Stimulated activated CD4-positive, alpha-beta T cell treated with anti-CD3 and anti-CD28 coated beads, Interleukin-15, amount 100 ng/mL, for 48 hours (primary cell): Measurements from ENCODE around the gene C1orf115.
"Not testable (repeated sequence)": the region's sequence is repeated elsewhere in the genome, so short reads cannot be mapped to it uniquely, and the experiment has no call there.

ENCODE experiments used
- DNase-seq, 2 donors: peaks; one replicate each; pipeline ENCODE4 v3.0.0-alpha.2; 2020; ENCODE audit warnings: low read depth in 2 of 2

Gene C1orf115

DNA sequence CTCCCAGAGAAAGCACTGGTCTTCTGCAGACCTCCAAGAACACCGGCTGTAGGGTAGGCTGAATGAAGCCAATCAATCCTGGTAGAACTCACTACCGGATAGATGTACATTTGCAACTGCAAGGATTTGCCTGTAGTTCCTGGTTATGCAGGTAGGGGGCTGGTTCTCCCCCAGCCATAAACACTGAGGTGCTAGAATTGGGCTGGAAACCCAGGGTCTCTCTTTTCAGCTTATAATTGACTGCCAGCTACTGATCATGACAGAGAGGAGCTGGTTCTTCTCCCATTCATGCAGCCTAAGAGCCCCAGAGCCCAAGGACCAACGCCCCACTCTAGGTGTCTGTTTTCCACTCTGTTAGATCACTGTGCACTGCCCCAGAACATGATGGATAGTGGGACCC is 36.5 kb downstream of the C1orf115 start:
- DNase-seq, result no peak

DNA sequence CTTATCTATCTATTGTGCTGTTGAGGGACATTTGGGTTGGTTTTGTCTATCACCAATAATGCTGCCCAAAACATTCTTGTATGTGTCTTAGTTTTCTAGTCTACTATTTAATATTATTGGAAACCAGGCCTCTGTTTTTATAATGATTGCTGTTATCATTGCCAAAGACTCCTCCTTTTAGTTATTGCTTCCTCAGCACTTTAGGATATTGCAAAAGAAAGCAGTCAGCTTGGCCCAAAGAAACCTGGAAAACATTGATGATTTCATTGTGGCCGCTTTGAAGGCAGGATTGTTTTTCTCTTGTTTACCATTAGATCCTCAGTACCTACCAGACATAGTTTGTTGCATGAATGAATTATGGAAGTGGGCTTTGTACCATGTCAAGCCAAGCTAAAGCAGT is 37.4 kb downstream of the C1orf115 start:
- DNase-seq, result no peak

DNA sequence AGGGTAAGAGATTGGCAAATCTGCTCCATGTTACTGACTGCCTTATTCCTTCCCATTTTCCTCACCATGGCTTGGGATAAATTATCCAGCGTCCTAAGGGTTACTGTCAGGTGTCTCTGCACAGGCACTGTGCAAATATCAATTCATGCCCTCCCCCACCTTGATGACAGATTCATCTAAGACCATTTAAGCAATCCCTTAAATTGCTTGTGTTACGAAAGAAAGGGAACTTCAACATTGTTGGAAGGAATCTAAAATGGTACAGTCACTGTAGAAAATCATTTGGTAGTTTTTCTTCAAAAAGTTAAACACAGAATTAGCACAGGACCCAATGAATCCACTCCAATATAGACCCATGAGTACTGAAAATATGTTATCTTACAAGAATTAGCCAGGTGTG is 40.3 kb downstream of the C1orf115 start:
- no peak for DNase-seq

DNA sequence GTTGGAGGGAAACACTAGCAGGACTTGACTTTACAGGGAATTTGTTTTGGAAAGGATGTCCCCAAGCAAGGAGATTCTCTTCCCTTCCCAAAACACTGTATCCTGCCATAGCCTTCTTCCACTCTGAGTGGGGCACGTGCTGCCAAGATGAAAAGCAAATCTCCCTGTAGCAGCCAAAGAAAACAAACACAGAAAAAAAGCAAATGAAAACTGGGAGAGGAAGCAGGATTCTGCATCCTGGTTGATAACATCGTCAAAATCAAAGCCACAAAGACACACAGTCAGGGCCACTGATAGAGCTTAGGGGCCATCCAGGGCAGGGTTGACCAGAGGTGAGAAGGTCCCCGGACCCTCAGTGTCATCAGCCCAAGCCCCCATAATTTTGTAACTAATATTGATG is 42.0 kb downstream of the C1orf115 start:
- DNase-seq, result no peak

DNA sequence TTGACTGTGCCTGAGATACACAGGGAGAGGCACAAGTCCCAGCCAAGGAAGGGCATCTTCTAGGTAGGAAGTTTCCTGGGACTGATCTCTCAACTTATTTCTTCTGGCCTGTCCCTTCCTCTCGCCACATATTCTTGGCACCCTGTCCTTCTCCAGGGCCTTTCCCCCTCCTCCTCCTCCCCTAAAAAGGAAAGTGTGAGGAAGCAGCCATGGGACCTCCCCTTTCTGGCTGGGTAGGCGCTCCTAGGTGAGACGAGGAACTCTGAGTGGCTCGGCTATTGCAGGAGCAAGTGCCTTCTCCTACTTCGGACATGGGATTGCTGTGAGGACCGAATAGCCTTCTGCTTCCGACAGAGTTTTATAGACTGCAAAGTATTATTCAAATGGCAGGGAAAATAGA is 42.5 kb downstream of the C1orf115 start:
- DNase-seq, result no peak

DNA sequence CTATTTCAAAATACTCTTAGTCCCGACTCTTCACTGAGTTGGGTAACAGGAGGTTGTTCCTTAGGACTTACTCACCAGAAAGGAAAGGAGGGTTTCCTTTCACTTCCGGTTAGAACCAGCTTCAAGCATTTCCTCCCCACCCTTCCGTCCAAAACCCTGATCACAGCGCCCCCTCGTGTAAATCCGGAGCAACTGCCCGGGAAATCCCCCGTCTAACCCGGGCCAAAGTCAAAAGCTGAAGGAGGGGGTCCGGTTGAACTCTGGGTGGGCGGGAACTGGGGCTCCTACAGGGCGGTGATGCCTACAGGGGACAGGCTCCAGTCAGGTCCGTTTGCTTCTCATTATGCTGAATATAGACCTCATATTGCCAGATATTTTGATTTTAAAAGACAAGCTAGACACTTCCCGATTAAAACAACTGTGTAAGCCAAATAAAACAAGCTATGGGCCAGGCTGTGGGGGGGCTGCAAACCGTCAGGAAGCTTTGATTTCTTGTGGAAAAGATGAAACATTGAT is 43.0 kb downstream of the C1orf115 start:
- peak; percentile 61 to 78 for DNase-seq

DNA sequence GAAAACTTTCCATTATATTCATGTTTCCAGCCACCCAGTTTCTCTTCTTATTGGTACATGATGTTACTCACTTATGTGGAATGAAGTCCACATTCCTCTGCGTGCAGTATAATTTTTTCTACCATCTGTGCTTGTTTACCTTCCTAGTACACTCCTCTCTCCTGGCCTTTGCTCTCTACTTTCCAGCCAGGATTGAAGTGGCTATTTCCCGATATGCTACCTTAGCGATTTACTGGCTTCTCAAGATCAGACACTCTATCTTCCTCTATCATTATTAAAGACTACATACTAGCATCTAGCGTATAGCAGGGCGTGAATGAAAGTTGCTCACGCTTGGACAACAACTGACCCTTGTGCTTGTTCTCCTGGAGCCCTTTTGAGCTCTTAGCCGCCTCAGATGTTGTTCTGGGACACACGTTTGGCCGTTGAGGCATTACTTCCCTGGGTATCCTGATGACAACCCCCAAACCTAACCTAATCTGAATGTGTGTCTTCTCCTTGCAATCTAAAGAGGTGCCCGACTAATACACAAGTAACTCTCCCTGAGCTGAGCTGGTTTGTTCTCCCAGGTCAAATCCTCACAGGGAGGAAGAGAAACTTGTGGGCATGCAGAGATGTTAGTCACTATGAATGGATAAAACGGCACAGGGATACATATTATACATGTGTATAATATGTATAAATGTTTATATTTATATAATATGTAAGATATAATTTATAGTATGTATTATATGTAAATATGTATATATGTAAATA is 44.6 kb downstream of the C1orf115 start:
- no peak for DNase-seq

DNA sequence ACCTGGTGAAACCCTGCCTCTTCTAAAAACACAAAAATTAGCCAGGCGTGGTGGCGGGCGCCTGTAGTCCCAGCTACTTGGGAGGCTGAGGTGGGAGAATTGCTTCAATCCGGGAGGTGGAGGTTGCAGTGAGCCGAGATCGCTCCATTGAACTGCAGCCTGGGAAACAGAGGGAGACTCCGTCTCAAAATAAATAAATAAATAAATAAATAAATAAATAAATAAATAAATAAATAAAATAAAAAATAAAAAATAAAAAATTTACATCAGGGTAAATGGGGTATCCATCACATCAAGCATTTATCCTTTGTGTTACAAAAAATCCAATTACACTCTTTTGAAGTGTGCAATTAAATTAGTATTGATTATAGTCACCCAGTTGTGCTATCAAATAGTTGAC is 46.1 kb downstream of the C1orf115 start:
- not testable (repeated sequence) for DNase-seq

DNA sequence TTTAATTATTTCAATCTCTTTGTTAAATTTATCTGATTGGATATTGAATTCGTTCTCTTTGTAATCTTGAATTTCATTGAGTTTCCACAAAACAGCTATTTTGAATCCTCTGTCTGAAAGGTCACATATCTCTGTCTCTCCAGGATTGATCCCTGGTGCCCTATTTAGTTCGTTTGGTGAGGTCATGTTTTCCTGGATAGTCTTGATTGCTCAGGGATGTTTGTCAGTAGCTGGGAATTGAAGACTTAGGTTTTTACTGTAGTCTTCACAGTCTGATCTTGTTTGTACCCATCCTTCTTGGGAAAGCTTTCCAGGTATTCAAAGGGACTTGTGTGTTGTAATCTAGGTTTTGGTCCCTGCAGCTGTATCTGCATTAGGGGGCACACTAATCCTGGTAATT is 51.2 kb downstream of the C1orf115 start:
- no peak for DNase-seq

DNA sequence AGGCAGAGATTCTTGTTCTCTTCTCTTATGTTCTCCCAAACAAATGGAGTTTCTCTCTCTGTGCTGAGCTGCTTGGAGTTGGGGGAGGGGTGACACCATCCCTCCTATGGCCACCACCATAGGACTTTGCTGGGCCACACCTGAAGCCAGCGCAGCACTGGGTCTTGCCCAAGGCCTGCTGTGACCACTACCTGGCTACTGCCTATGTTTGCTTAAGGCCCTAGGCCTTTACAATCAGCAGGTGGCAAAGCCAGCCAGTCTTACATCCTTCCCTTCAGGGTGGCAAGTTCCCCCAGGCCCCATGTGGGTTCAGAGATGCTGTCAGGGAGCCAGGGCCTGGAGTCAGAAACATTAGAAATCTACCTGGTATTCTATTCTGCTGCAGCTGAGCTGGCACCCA is 51.7 kb downstream of the C1orf115 start:
- DNase-seq, result no peak

DNA sequence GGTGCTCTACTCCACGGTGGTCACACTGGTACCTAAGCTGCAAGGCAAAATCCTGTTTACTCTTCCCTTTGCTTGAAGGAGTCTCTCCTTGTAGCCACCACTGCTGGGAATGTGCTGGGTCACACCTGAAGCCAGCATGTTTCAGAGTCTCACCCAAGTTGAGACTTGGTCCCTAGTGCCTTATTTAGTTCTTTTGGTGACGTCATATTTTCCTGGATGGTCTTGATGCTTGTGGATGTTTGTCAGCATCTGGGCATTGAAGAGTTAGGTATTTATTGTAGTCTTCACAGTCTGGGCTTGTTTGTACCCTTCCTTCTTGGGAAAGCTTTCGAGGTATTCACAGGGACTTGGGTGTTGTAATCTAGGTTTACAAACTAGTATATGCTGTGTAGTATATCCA is 52.4 kb downstream of the C1orf115 start:
- DNase-seq, result no peak

DNA sequence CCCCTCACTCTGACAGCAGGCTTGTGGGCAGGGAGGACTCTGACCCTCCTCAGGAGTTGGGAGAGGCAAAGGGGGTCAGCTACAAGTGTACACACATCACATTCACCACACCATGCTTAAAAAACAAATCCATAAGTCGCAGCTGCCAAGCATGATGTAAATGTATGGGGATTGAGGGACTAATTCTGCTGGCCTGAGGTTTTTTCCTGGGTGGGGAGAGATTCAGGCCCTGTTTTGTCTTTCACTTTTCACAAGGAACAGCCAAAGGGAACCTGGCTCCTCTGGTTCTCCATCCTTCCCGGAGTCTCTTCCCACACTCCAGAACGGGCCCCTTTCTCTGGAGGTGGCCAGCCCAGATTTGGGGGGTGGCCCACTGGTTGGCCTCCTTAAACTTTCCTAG is 56.7 kb downstream of the C1orf115 start:
- DNase-seq, result no peak

DNA sequence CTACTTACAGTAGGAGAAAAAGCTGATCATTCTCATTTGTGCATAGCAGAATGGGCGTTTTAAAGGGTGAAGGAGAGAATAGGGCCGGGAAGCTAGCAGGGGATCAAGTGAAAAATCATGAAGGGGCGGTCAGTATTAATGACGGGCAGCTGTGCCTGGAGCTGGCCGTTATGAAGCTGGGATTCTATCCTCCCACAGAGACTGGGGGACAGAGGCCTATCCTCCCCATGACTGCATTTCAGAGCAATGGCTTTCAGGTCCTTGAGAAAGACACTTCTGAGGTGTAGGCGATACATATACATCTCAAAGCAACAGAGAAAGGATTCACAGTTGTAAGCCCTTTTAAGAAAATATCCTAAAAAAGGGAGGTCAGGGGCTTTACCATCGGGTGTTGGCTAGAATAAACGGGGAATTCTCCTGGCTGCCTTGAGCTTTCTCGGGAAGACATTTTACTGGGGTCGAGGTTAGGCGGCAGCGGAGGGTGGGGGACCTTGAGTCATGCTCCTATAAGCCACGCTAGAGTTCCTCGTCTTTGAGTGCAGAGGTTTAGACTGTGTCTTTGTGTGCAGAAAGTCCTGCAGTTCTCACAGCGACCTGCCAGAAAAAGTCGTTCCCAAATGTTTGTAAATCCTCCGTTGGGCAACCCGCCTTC is 57.4 kb downstream of the C1orf115 start:
- DNase-seq, result no peak

DNA sequence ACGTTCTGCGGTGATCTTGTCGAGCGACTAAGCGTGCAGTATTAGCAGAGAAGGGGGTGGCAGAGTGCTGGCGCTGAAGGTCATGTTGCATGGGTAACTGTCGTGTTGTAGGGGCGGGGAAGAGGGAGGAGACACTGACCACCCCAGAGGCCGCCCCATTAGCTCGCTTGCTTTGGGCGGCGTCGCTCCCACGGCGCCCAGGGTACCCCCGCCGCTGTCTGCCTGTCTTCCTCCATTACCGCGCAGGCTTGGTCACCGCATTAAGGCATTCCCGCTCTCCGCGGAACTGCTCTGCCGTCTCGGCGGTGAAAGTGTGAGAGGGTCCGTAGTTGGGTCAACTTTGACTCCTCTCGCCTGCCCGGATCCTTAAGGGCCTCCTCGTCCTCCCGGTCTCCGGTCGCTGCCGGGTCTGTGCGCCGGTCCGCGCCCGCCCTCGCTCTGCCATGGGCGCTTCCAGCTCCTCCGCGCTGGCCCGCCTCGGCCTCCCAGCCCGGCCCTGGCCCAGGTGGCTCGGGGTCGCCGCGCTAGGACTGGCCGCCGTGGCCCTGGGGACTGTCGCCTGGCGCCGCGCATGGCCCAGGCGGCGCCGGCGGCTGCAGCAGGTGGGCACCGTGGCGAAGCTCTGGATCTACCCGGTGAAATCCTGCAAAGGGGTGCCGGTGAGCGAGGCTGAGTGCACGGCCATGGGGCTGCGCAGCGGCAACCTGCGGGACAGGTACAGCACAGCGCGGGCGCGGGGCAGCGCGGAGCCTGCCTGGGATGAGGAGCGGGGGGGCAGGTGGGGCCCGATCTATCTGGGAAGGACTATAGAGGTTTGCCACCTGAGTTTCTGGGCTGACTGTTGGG is 58.1 kb downstream of the C1orf115 start, which contains the start of gene MTARC2:
MTARC2 (plus strand) TSS at position 234 of the 846 bp plus-strand sequence; CDS start at position 444, 210 bp downstream.
- DNase-seq, result no peak
